ENCODE measurements around the gene PHOSPHO1. TPM values are rescaled to one million over a fixed set of nuclear protein-coding genes. Genes with fewer than 3 reads are reported as not detected.

Gene PHOSPHO1
- total RNA-seq, 1 experiment from 2014 or later, result not detected

DNA sequence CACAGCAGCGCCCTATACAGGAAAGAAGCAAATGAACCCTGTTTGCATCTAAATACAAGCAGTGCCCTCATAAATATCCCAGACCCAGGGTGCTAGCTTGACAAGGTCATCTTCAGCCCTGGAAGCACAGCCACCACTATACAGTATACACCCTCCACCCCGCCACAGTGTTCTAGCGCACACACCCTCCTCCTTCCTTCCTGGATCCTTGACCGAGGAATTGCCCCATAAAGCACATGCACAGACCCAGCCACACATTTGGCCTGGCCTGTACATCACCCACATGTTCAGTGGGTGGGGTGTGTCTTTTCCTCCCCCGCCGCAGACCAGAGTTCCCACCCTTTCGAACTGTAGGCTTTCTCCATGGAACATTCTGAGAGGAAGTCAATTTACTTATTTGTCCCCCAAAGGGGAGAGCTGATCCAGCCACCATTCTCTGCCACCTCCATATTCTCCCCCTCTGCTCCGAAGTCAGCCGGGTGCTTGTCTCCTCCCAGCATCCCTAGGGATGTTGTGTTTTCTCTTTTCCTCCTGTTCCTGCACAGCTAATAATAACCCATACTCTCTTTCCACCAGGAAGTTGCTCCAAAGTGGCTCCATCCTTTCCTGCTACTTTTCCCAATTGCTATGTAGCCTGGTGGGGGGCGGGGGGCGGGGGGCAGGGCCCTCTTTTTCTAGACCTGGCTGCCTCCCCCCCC lies 13.5 kb downstream of the PHOSPHO1 start:
- Mint-ChIP-seq H3K9me3 (ENCODE audit: unreplicated experiment) (no peaks in the 10 kb centered on the region), H3K27ac (ENCODE audit: low read depth, unreplicated experiment) (no peak overlapping the region), H3K4me3 (ENCODE audit: unreplicated experiment) (no peak overlapping the region), H3K36me3 (ENCODE audit: insufficient read depth, unreplicated experiment) (peaks cover 6% of the 10 kb centered on the region), H3K4me1 (ENCODE audit: insufficient read depth, unreplicated experiment) (no peaks in the 10 kb centered on the region), H3K27me3 (ENCODE audit: insufficient read depth, unreplicated experiment) (peaks cover 8% of the 10 kb centered on the region)
- BruUV-seq (replicated peaks), result no TSS peak
- TF ChIP-seq, protein P1, sequence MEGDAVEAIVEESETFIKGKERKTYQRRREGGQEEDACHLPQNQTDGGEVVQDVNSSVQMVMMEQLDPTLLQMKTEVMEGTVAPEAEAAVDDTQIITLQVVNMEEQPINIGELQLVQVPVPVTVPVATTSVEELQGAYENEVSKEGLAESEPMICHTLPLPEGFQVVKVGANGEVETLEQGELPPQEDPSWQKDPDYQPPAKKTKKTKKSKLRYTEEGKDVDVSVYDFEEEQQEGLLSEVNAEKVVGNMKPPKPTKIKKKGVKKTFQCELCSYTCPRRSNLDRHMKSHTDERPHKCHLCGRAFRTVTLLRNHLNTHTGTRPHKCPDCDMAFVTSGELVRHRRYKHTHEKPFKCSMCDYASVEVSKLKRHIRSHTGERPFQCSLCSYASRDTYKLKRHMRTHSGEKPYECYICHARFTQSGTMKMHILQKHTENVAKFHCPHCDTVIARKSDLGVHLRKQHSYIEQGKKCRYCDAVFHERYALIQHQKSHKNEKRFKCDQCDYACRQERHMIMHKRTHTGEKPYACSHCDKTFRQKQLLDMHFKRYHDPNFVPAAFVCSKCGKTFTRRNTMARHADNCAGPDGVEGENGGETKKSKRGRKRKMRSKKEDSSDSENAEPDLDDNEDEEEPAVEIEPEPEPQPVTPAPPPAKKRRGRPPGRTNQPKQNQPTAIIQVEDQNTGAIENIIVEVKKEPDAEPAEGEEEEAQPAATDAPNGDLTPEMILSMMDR (IDR thresholded peaks at IDR 0.05; ENCODE audit: unreplicated experiment), result no peak
- no peak for DNase-seq (ENCODE audit: unreplicated experiment)
- intact Hi-C loops (cut with micrococcal nuclease), result no loop called here
- ChIA-PET CTCF (interaction anchor here (0.6 kb wide), 1 partner anchor 494 kb away, joined by 3 read pairs; no protein-coding TSS in a partner anchor), POLR2A (no interaction called here)

DNA sequence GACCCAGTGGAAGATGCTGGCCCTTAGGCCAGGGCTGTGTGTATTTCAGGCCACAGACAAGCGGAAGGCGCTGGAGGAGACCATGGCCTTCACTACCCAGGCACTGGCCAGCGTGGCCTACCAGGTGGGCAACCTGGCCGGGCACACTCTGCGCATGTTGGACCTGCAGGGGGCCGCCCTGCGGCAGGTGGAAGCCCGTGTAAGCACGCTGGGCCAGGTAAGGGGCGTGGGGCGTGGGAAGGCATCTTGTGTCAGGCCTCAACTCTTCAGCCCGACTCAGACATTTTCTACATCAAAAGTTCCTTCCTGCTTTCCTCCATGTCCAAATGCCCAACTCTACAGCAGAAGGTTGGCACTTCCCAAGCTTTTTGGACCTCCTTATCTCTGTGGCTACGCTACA lies 14.1 kb downstream of the PHOSPHO1 start:
- Mint-ChIP-seq H3K27ac (ENCODE audit: low read depth, unreplicated experiment) (no peak overlapping the region), H3K4me3 (ENCODE audit: unreplicated experiment) (no peak overlapping the region), H3K36me3 (ENCODE audit: insufficient read depth, unreplicated experiment) (peaks cover 6% of the 10 kb centered on the region), H3K27me3 (ENCODE audit: insufficient read depth, unreplicated experiment) (peaks cover 10% of the 10 kb centered on the region), H3K4me1 (ENCODE audit: insufficient read depth, unreplicated experiment) (no peaks in the 10 kb centered on the region), H3K9me3 (ENCODE audit: unreplicated experiment) (no peaks in the 10 kb centered on the region)
- intact Hi-C loops (cut with micrococcal nuclease), result no loop called here
- ChIA-PET POLR2A (no interaction called here), CTCF (no interaction called here)
- TF ChIP-seq, protein P1 (IDR thresholded peaks at IDR 0.05; ENCODE audit: unreplicated experiment), result no peak
- DNase-seq (ENCODE audit: unreplicated experiment), result no peak
- BruUV-seq (replicated peaks), result no TSS peak

DNA sequence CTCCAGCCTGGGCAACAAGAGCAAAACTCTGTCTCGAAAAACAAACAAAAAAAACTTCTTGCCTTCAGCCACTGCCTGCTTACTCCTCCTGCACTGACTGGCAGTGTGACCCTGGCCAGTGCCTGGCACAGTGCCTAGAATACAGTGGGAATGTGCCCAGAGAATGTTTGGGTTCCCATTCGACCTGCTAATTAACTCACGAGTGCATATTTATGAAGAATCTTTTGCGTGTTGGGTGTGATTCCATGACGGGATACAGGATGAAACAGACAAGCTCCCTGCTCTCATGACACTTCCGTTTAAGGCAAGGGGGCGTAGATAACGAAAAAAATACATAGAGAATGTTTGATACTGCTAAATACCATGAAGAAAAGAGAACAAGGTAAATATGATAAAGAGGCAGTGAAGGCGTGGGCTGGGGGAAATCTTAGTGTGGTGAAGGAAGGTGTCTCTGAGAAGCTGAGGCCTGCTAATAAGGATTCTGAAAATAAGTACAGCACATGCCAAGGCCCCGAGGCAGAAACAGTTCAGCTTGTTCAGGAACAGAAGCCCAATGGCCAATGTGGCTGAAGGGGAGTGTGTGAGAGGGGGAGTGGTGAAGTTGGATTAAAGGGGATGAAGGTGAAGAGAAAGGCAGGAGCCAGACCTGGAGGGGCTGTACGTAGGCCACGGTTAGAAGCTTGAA lies 15.8 kb downstream of the PHOSPHO1 start:
- Mint-ChIP-seq H3K27me3 (ENCODE audit: insufficient read depth, unreplicated experiment) (peaks cover 10% of the 10 kb centered on the region), H3K27ac (ENCODE audit: low read depth, unreplicated experiment) (no peak overlapping the region), H3K36me3 (ENCODE audit: insufficient read depth, unreplicated experiment) (peaks cover 6% of the 10 kb centered on the region), H3K4me3 (ENCODE audit: unreplicated experiment) (no peak overlapping the region), H3K4me1 (ENCODE audit: insufficient read depth, unreplicated experiment) (no peaks in the 10 kb centered on the region), H3K9me3 (ENCODE audit: unreplicated experiment) (no peaks in the 10 kb centered on the region)
- intact Hi-C loops (cut with micrococcal nuclease), result no loop called here
- TF ChIP-seq, protein P1 (IDR thresholded peaks at IDR 0.05; ENCODE audit: unreplicated experiment), result no peak
- peak; percentile 18 for DNase-seq (ENCODE audit: unreplicated experiment)
- POLR2A ChIA-PET, result interaction anchor here (0.6 to 0.7 kb wide), 2 partner anchors 13 to 75 kb away, joined by 3 read pairs; no protein-coding TSS in a partner anchor
- BruUV-seq (replicated peaks), result no TSS peak
- CTCF ChIA-PET, result interaction anchor here (0.5 to 1.4 kb wide), 4 partner anchors 12 to 658 kb away, joined by 3 to 7 read pairs (median 5); no protein-coding TSS in a partner anchor

DNA sequence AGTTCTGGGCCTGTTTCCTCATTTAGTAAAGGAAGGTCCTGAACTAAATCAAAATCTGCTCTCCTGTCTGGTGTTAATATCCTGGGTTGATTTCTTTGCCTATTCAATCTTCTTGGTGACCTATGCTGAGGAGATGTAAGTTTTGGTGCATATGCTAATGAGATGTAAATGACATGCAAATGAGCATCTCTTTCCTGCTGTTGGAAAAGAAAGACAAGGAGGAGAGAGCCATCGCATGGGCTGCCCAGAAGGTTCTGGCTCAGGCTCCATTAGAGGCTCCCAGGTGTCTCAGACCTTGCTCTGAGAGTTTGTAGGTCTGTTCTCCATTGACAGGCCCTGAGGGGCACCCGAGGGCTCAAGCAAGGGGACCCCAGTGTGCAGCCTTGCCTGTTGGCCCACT lies 16.7 kb downstream of the PHOSPHO1 start:
- no peaks in the 10 kb centered on the region for H3K9me3 Mint-ChIP-seq (ENCODE audit: unreplicated experiment)

More for the DNA sequence above, 16.7 kb downstream of the PHOSPHO1 start:
- Mint-ChIP-seq H3K27me3 (ENCODE audit: insufficient read depth, unreplicated experiment) (peaks cover 19% of the 10 kb centered on the region), H3K4me3 (ENCODE audit: unreplicated experiment) (no peak overlapping the region), H3K4me1 (ENCODE audit: insufficient read depth, unreplicated experiment) (peaks cover 7% of the 10 kb centered on the region), H3K36me3 (ENCODE audit: insufficient read depth, unreplicated experiment) (peaks cover 6% of the 10 kb centered on the region), H3K27ac (ENCODE audit: low read depth, unreplicated experiment) (no peak overlapping the region)
- intact Hi-C loops (cut with micrococcal nuclease), result no loop called here
- no TSS peak for BruUV-seq (replicated peaks)
- CTCF ChIA-PET, result interaction anchor here (1.4 kb wide), 2 partner anchors 13 to 178 kb away, joined by 3 to 7 read pairs; no protein-coding TSS in a partner anchor
- DNase-seq (ENCODE audit: unreplicated experiment), result no peak
- POLR2A ChIA-PET, result interaction anchor here (0.6 kb wide), 1 partner anchor 521 kb away, joined by 3 read pairs; no protein-coding TSS in a partner anchor
- TF ChIP-seq, protein P1 (IDR thresholded peaks at IDR 0.05; ENCODE audit: unreplicated experiment), result no peak
